ENCODE measurements around the gene SELENOV. TPM values are rescaled to one million over a fixed set of nuclear protein-coding genes. Genes with fewer than 3 reads are reported as not detected.
"Not testable (repeated sequence)": the region's sequence is repeated elsewhere in the genome, so short reads cannot be mapped to it uniquely, and the experiment has no call there.

Gene SELENOV, protein sequence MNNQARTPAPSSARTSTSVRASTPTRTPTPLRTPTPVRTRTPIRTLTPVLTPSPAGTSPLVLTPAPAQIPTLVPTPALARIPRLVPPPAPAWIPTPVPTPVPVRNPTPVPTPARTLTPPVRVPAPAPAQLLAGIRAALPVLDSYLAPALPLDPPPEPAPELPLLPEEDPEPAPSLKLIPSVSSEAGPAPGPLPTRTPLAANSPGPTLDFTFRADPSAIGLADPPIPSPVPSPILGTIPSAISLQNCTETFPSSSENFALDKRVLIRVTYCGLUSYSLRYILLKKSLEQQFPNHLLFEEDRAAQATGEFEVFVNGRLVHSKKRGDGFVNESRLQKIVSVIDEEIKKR
- 10 to 100 TPM in 1 of 3 donors, 1 to 10 TPM in 2; 6.8 to 12.1 (median 9.6) TPM for polyA plus RNA-seq (ENCODE audit: insufficient read length in 3 of 3)
- long read RNA-seq, donor 1: 0 reads
- long read RNA-seq, donor 2, partial matches to known transcripts: 5 of 6 reads
- long read RNA-seq, donor 2, other reads (novel, unspliced or antisense): 0 of 6 reads
- long read RNA-seq, donor 3, partial matches to known transcripts: 9 of 12 reads
- long read RNA-seq, donor 3, other reads (novel, unspliced or antisense): 0 of 12 reads
- long read RNA-seq, donor 4: 0 reads
- long read RNA-seq, donor 5: 0 reads
- long read RNA-seq, donor 6, partial matches to known transcripts: 0 of 1 reads
- long read RNA-seq, donor 6, other reads (novel, unspliced or antisense): 0 of 1 reads
- long read RNA-seq, donor 7, partial matches to known transcripts: 0 of 1 reads
- long read RNA-seq, donor 7, other reads (novel, unspliced or antisense): 0 of 1 reads
- long read RNA-seq, donor 8, partial matches to known transcripts: 0 of 4 reads
- long read RNA-seq, donor 8, other reads (novel, unspliced or antisense): 0 of 4 reads
- long read RNA-seq, donor 9, partial matches to known transcripts: 0 of 1 reads
- long read RNA-seq, donor 9, other reads (novel, unspliced or antisense): 0 of 1 reads
- long read RNA-seq, donor 10, partial matches to known transcripts: 5 of 6 reads
- long read RNA-seq, donor 10, other reads (novel, unspliced or antisense): 0 of 6 reads
- long read RNA-seq, donor 11, partial matches to known transcripts: 0 of 1 reads
- long read RNA-seq, donor 11, other reads (novel, unspliced or antisense): 0 of 1 reads
- long read RNA-seq, donor 12: 0 reads
- long read RNA-seq, donor 13, partial matches to known transcripts: 0 of 2 reads
- long read RNA-seq, donor 13, other reads (novel, unspliced or antisense): 0 of 2 reads
- long read RNA-seq, donor 14: 0 reads
- long read RNA-seq, donor 15, partial matches to known transcripts: 0 of 2 reads
- long read RNA-seq, donor 15, other reads (novel, unspliced or antisense): 0 of 2 reads
- long read RNA-seq, donor 16: 0 reads

DNA sequence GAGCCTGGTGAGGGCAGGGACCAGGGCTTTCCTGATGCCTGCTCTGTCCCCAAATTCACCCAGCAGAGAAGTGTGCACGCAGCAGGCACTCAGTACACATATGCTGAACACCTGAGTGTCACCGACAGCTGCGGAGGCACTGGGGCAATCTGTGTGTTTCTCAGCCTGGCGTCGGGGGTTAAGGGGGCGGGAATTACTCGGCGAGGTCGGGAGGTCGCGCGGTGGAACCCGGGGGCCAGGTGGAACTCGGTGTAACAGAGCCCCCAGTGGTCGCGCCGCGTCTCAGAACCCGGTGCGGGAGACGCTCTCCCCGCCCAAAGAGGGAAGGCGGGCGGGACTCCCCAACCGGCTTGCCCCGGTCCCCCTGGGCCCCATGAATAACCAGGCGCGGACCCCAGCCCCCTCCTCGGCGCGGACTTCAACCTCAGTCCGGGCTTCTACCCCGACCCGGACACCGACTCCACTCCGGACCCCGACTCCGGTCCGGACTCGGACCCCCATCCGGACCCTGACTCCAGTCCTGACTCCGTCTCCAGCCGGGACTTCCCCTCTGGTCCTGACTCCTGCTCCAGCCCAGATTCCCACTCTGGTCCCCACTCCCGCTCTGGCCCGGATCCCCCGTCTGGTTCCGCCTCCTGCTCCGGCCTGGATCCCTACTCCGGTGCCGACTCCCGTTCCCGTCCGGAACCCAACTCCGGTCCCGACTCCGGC is at the start of gene SELENOV:
TSS of gene SELENOV (plus strand) at position 300 of the 711 bp plus-strand sequence. CDS start at position 374, 74 bp downstream.
- DNase-seq (ENCODE audit: extremely low read depth in 1 of 11, low read depth in 9 of 11, low spot score in 4 of 11): peak in 3 of 11 donors; percentile 70 to 78 (median 74)

DNA sequence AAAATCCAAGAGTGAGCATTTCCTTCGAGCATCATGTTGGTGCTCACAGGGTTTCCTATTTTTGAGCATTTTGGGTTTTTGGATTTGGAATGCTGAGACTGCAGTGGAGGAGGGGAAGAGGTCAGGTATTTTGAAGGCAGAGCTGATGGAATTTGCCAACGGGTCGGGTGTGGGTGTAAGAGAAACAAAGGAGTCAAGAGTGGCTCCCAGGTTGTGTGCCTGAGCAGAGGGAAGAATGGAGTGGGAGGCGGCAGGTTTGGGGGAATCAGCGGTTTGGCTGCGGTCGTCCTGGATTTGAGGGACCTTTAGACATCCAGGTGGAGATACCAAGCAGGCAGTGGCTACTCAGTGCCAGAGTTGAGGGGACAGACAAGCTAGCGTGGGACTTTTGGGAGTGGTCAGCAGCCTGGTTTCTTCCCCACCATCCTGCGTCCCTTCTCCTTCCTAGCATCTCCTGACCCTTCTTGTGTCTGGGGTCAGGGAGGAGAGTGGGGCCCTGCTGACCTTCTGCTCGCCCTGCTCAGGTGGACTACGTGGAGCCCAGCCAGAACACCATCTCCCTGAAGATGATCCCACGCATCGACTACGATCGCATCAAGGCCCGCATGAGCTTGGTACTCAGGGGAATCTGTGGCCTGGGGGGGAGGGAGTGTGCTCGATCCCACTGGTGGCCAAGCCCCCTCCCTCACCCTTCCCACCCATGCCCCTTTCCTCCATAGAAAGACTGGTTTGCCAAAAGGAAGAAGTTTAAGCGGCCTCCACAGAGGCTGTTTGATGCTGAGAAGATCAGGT is 48.8 kb upstream of the SELENOV start:
- DNase-seq (ENCODE audit: extremely low read depth in 1 of 11, low read depth in 9 of 11, low spot score in 4 of 11): no peak

DNA sequence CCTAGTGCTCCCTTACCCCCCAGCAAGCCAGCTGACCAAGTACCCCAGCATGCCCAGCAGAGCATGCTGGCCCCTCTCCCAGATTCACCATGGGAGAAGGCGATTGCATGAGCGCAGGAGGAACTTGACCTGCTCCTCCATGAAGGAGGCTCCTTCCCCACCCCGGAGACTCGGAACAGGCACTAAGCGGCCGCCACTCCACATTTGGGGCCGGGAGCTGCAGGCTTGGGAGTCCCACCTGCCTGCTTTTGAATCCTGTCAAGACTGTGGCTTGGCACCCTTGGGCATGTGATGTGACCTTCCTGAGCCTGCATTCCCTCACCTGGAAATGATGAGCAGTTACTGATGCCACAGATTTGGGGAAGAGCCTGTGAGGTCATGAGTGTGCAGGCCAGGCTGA is 47.0 kb upstream of the SELENOV start:
- no peak for DNase-seq (ENCODE audit: extremely low read depth in 1 of 11, low read depth in 9 of 11, low spot score in 4 of 11)

DNA sequence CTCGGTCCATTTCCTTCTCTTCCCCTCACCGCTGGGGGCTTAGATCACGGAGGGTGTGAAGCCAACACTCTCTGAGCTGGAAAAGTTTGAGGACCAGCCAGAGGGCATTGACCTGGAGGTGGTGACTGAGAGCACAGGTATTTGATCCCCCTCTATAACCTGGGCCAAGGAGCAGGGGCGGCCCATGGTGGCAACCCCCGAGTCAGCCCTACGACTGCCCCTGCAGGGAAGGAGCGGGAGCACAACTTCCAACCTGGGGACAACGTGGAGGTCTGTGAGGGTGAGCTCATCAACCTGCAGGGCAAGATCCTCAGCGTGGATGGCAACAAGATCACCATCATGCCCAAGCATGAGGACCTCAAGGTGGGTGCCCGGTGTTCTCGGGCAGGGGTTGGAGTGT is 45.9 kb upstream of the SELENOV start:
- DNase-seq (ENCODE audit: extremely low read depth in 1 of 11, low read depth in 9 of 11, low spot score in 4 of 11): no peak

DNA sequence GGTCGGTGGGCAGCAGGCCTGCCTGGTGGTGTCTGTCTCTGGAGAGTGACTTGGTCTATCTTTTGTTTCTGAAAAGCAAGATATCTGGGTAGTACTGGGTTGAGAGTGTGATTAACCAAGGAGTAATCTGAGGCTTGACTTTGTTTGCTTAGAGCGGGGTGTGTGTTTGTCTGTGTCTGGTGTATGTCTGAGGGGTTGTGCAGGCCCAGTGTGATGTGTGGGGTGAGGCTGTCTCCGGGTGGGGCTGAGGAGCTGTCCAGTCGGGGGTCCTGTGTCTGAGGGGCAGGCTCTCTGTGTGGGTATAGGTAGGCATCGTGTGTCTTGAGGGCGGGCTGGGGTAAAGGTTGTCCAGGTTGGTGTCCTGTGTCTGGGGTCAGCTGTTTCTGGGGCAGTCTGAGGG is 45.4 kb upstream of the SELENOV start:
- no peak for DNase-seq (ENCODE audit: extremely low read depth in 1 of 11, low read depth in 9 of 11, low spot score in 4 of 11)

DNA sequence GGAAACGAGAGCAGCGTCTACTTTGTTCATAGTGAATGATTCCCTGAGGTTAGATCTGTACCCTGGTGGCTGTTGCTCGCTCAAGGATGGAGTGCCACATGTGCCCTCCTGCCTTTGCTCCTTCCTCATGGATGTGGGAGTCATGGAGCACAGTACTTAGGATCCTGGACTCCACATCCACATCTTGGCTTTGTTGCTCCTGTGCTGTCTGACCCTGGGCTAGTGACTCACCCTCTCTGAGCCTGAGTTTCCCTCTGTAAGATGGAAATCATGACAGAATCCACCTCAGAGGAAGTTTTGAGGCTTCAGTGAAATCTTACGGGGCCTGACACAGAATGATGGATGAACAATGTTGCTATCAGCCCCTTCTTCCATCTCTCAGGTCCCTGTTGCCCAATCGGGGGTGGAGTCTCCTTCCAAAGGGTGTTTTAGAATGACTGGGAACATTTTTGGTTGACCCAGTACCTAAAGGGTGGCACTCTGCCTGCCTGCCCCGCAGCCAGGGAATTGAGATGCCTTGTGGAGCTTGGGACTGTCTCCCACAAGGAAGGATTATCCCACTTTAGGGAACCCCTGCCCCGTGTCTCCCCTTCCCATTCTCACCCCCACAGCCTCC is 44.1 kb upstream of the SELENOV start:
- DNase-seq (ENCODE audit: extremely low read depth in 1 of 11, low read depth in 9 of 11, low spot score in 4 of 11): no peak

DNA sequence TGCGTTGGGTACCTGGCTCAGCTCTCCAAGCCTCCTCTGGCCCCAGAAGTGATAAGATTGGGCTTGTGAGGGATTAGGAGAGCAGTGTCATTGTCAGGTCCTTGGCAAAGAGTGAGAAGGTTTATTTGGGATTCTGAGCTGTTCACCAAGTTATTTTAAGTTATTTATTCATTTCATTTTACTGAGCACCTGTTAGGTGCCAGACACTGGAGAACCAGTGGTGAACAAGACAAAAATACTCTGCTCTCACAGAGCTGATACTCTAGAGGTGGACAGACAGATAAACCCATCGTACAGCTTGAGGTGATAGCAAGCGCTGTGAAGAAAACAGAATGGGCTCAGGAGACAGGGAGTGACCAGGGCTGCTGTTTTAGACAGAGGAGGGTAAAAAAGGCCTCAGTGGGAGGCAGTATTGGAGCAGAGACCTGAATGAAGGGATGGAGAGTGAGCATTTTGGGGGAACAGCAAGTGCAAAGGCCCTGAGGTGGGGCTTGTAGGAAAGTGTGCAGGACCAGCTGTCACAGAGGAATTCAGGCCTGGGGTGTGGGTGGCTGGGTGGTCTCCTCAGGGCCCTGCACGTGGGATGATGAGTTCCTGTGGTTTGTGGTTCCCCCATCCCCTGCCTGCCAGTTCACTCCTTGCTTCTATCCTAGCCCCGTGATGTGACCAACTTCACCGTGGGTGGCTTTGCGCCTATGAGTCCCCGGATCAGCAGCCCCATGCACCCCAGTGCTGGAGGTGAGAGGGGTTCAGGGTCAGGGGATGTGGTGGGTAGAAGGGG is 43.0 kb upstream of the SELENOV start:
- no peak for DNase-seq (ENCODE audit: extremely low read depth in 1 of 11, low read depth in 9 of 11, low spot score in 4 of 11)

DNA sequence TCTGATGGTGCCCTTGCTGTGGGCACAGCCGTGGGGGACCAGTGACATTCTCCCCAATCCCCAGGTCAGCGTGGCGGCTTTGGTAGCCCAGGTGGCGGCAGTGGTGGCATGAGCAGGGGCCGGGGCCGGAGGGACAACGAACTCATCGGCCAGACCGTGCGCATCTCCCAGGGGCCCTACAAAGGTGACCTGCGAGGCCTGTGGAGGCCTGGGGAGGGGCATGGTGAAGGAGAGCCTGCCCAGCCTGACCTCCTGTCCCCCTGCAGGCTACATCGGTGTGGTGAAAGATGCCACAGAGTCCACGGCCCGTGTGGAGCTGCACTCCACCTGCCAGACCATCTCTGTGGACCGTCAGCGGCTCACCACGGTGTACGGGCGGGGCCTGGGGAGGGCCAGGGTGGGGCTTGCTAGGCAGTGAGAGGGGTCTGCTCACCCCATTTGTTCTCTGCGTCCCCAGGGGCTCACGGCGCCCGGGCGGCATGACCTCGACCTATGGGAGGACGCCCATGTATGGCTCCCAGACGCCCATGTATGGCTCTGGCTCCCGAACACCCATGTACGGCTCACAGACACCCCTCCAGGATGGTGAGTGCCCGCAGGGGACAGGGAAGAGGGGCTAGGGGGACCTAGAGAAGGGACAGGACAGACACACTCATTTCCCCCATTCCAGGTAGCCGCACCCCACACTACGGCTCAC is 42.0 kb upstream of the SELENOV start:
- DNase-seq (ENCODE audit: extremely low read depth in 1 of 11, low read depth in 9 of 11, low spot score in 4 of 11): no peak

DNA sequence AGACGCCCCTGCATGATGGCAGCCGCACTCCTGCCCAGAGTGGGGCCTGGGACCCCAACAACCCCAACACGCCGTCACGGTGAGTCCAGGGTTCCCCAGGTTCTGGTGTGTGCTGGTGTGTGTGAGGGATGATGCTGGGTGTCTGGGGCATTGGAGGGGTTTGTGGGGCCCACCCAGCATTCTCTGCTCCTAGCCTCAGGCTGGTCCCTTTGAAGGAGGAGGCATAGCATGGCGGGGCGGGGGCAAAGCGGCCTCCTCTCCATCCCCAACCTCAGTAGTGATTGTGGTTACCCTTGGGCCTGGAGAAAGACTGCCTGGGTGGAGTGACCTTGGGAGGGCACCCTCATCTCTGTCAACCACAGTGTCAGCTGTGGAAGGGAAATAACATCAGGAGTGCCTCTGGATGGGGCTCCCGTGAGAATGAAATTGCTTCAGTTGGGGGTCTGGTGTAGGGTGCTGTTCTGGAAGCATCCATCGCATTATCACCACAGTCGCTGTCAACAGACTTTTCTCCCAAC is 41.4 kb upstream of the SELENOV start:
- DNase-seq (ENCODE audit: extremely low read depth in 1 of 11, low read depth in 9 of 11, low spot score in 4 of 11): no peak

DNA sequence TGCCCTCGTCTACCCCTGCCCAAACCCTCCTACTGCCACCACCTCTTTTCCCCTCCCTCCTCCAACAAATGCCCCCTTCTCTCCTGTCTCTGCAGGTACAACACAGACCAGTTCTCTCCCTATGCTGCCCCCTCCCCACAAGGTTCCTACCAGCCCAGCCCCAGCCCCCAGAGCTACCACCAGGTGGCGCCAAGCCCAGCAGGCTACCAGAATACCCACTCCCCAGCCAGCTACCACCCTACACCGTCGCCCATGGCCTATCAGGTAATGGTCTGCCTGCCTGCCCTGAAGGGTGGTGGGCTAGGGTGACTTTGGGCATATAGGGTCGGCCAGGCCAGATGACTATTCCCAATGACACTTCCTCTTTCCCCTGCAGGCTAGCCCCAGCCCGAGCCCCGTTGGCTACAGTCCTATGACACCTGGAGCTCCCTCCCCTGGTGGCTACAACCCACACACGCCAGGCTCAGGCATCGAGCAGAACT is 40.8 kb upstream of the SELENOV start:
- peak in 8 of 11 donors; percentile 23 to 50 (median 37) for DNase-seq (ENCODE audit: extremely low read depth in 1 of 11, low read depth in 9 of 11, low spot score in 4 of 11)

DNA sequence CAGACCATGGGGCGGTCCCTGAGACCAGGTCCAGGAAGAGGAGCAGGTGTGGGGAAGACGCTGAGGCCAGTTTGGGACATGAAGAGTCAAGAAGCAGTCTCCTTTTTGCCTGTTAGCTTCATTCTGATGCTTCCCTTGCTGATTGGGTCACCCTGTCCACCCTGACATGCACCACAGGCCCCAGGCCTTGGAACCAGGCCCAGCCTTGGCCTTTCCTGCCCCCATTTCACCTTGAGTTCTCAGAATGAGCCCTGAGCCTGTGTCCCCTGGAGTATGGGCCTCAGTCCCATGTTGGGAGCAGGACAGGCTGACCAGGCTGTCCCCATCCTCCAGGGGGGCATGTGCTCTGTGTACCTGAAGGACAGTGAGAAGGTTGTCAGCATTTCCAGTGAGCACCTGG is 39.2 kb upstream of the SELENOV start:
- DNase-seq (ENCODE audit: extremely low read depth in 1 of 11, low read depth in 9 of 11, low spot score in 4 of 11): no peak

DNA sequence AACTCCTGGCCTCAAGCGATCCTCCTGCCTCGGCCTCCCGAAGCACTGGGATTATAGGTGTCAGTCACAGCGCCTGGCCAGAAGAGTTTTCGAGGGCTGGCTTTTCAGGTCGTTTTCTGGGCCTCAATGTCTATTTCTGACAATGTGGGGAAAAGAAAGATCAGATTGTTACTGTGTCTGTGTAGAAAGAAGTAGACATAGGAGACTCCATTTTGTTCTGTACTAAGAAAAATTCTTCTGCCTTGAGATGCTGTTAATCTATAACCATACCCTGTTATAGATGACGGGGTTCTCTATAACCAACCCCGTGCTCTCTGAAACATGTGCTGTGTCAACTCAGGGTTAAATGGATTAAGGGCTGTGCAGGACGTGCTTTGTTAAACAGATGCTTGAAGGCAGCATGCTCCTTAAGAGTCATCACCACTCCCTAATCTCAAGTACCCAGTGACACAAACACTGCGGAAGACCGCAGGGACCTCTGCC is 35.6 kb upstream of the SELENOV start:
- not testable (repeated sequence) for DNase-seq (ENCODE audit: extremely low read depth in 1 of 11, low read depth in 9 of 11, low spot score in 4 of 11)

DNA sequence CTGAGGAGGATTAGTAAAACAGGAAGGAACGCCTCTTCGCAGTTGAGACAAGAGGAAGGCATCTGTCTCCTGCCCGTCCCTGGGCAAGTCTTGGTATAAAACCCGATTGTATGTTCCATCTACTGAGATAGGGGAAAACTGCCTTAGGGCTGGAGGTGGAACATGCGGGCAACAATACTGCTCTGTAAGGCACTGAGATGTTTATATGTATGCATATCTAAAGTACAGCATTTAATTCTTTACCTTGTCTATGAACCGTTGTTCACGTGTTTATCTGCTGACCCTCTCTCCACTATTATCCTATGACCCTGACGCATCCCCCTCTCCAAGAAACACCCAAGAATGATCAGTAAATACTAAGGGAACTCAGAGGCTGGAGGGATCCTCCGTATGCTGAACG is 35.0 kb upstream of the SELENOV start:
- no peak for DNase-seq (ENCODE audit: extremely low read depth in 1 of 11, low read depth in 9 of 11, low spot score in 4 of 11)

DNA sequence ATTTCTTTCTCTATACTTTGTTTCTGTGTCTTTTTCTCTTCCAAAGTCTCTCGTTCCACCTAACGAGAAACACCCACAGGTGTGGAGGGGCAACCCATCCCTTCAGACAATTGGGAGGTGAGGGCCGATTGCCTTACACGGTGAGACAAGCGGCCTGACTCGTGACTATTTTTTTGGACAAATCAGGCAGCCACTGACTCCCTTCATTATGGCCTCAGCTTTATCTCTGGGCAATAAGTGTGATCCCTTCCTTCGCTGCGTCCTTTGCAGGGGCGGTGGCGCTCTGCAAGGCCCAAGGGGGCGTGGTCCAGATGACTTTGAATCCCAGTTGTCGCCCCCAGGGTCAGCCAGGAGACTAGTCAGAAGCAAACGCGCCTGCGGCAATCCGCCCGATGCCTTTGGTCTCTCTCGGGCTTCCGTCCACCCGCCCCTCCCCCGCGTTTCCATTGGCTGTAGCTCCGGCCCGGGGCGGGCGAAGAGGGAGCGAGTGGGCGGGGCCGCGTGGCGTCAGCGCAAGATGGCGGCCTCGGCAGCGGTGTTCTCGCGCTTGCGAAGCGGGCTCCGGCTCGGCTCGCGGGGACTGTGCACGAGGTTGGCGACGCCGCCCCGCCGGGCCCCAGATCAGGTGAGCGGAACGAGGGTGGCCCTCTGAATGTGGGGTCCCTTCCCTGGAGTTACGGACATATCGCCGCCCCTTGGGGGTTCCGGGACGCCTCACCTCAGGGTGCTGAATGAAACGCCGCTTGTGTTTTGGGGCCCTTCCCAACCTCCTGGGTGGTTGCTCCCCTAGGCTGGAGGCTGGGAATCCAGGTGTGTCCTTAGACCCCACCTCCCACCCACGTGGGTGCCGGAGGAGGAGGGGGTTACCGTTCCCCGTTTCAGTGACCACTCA is 34.4 kb upstream of the SELENOV start, which contains the start of gene TIMM50:
TSS of gene TIMM50 (plus strand) at position 502 of the 892 bp plus-strand sequence. CDS start at position 518, 16 bp downstream.
- peak; percentile 84 to 96 (median 91) for DNase-seq (ENCODE audit: extremely low read depth in 1 of 11, low read depth in 9 of 11, low spot score in 4 of 11)
